BLaER1 treated with 17β-estradiol and CSF1 and Interleukin-3, amounts not matched to agents 10 nM and 100 nM (cell line): ENCODE results near the gene PSMA6.

Experiments
- H3K27ac ChIP-seq, 11 experiments: shearing (Covaris generic); formaldehyde crosslinking; 2 replicates each; pipeline ENCODE4 v1.8.1; 2022
- H3K27me3 ChIP-seq, 11 experiments: shearing (Covaris generic); formaldehyde crosslinking; 2 replicates each; pipeline ENCODE4 v1.8.1; 2022
- H3K36me3 ChIP-seq, 11 experiments: shearing (Covaris generic); formaldehyde crosslinking; 2 replicates each; pipeline ENCODE4 v1.8.1; 2022
- H3K4me1 ChIP-seq, 10 experiments: shearing (Covaris generic); formaldehyde crosslinking; 2 replicates each; pipeline ENCODE4 v1.8.1; 2022
- H3K4me2 ChIP-seq, 11 experiments: shearing (Covaris generic); formaldehyde crosslinking; 2 replicates each; pipeline ENCODE4 v1.8.1; 2022
- H3K4me3 ChIP-seq, 10 experiments: shearing (Covaris generic); formaldehyde crosslinking; 2 replicates each; pipeline ENCODE4 v1.8.1; 2022
- H3K9ac ChIP-seq, 11 experiments: shearing (Covaris generic); formaldehyde crosslinking; 2 replicates each; pipeline ENCODE4 v1.8.1; 2022
- H3K9me3 ChIP-seq, 11 experiments: shearing (Covaris generic); formaldehyde crosslinking; replicated peaks in 1 of 11; 2 replicates each; pipeline ENCODE4 v1.8.1; 2022
- H4K20me1 ChIP-seq, 11 experiments: shearing (Covaris generic); formaldehyde crosslinking; 2 replicates each; pipeline ENCODE4 v1.8.1; 2022
- Cebpa-rat ChIP-seq, 11 experiments: shearing (Covaris generic); IDR thresholded peaks; 2 replicates each; pipeline ENCODE4 v1.8.1; 2022

The PSMA6 gene

GRCh38 chr14:35268946-35269345 is 23.2 kb upstream of the PSMA6 start:
- H3K9me3 ChIP-seq = no peaks in the 10 kb centered on the region
- H3K4me1 ChIP-seq = no peaks in the 10 kb centered on the region
- H3K27me3 ChIP-seq = no peaks in the 10 kb centered on the region
- H3K27ac ChIP-seq = no peak overlapping the region
- H3K4me3 ChIP-seq = no peak overlapping the region
- H4K20me1 ChIP-seq = no peaks in the 10 kb centered on the region
- H3K9ac ChIP-seq = no peak overlapping the region
- H3K4me2 ChIP-seq = no peak overlapping the region
- H3K36me3 ChIP-seq = peaks cover 49 to 86% (median 64%) of the 10 kb centered on the region in 11 experiments
- TF ChIP-seq Cebpa-rat (IDR thresholded peaks at IDR 0.05) = no peak

DNA sequence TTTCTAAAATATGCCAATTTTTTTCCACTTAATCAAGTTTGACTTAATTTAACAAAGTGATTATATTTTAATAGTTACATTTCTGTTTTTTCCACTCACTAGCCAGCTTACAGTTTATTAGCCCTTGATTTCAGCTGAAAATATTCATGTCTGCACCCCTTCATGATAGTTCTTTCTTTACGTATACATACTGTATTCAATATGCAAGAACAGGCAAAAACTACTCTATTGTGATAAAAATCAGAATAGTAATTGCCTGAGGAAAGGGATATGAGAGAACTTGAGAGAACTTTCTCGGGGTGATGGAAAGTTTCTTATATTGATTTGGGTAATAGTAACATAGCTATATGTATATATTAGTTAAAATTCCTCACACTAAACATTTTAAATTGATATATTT is 17.4 kb upstream of the PSMA6 start:
- no peak for TF ChIP-seq Cebpa-rat (IDR thresholded peaks at IDR 0.05)
- H4K20me1 ChIP-seq = no peaks in the 10 kb centered on the region
- H3K4me3 ChIP-seq = no peak overlapping the region
- H3K27me3 ChIP-seq = no peaks in the 10 kb centered on the region
- no peak overlapping the region for H3K27ac ChIP-seq
- H3K4me1 ChIP-seq = peaks cover 0 to 20% (median 7%) of the 10 kb centered on the region in 10 experiments; a peak in 7 of 20 replicates
- no peak overlapping the region for H3K4me2 ChIP-seq
- peaks cover 53 to 99% (median 68%) of the 10 kb centered on the region in 11 experiments for H3K36me3 ChIP-seq
- no peaks in the 10 kb centered on the region for H3K9me3 ChIP-seq
- no peak overlapping the region for H3K9ac ChIP-seq

- no peak for TF ChIP-seq Cebpa-rat (IDR thresholded peaks at IDR 0.05)
- H3K9me3 ChIP-seq = peaks cover 0 to 4% (median 0%) of the 10 kb centered on the region in 11 experiments; a peak in 1 of 22 replicates
- H3K27me3 ChIP-seq = no peaks in the 10 kb centered on the region
- no peak overlapping the region; a peak in 1 of 22 replicates for H3K27ac ChIP-seq
- no peak overlapping the region for H3K4me3 ChIP-seq
- H4K20me1 ChIP-seq = no peaks in the 10 kb centered on the region
- H3K9ac ChIP-seq = no peak overlapping the region
- H3K36me3 ChIP-seq = peaks cover 38 to 97% (median 53%) of the 10 kb centered on the region in 11 experiments
- H3K4me2 ChIP-seq = peak overlapping the region in 3 of 11 experiments; percentile 7 to 22 (median 19); a peak in 2 of 22 replicates
- peaks cover 0 to 25% (median 13%) of the 10 kb centered on the region in 10 experiments; a peak in 9 of 20 replicates for H3K4me1 ChIP-seq
These were observed 15.0 kb upstream of the PSMA6 start for GRCh38 chr14:35277179-35277578.

DNA sequence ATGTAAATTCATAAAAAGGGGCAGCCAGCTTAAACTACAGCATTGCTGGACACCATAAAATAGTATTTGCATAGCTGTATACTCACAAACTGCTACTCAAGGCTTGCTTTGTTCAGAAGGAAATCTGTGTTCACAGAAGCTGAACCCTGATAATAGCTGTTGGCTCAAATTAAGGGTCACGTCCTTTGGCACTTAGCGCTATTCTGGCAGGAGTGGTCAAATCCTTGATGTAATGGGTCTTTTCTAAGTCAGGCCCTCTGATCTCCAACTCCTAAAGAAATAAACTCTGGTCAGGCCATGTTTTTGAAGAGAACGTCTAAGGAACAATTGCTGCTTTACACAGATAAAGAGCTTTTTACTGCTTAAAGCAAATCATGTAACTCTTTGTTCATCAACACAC is 12.8 kb upstream of the PSMA6 start:
- no peak for TF ChIP-seq Cebpa-rat (IDR thresholded peaks at IDR 0.05)
- Histone ChIP-seq H3K4me3 (no peak overlapping the region), H3K4me1 (peaks cover 11 to 42% (median 30%) of the 10 kb centered on the region in 10 experiments)

DNA sequence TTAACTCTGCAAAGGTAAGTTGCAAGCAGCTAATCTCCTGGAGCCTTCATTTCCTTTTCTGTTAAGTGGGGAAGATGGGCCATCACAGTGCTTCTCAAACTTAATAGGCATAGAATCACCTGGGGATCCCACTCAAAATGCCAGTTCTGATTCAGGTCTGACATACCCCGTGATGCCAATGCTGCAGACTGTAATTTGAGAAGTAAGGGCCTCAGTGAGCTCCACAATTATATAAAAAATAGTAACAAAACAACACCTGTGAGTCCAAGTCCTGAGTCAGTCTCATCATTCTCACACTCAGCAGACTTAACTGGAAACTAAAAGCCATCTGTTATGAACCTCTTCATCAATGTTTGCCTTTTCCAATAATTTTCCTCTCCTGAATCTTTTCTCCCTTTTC is 10.8 kb upstream of the PSMA6 start:
- no peak overlapping the region for H3K4me3 ChIP-seq
- H3K4me1 ChIP-seq = peaks cover 29 to 56% (median 44%) of the 10 kb centered on the region in 10 experiments
- H3K27me3 ChIP-seq = no peaks in the 10 kb centered on the region
- H3K4me2 ChIP-seq = peak overlapping the region in 2 of 11 experiments; percentile 5 to 21; a peak in 3 of 22 replicates
- H3K36me3 ChIP-seq = peaks cover 13 to 63% (median 25%) of the 10 kb centered on the region in 11 experiments; a peak in 18 of 22 replicates
- H3K27ac ChIP-seq = no peak overlapping the region
- H4K20me1 ChIP-seq = no peaks in the 10 kb centered on the region
- no peak overlapping the region for H3K9ac ChIP-seq
- no peak for TF ChIP-seq Cebpa-rat (IDR thresholded peaks at IDR 0.05)
- H3K9me3 ChIP-seq = peaks cover 0 to 7% (median 0%) of the 10 kb centered on the region in 11 experiments; a peak in 4 of 22 replicates

More for the DNA sequence above, 12.8 kb upstream of the PSMA6 start:
- no peak overlapping the region for H3K9ac ChIP-seq
- no peaks in the 10 kb centered on the region for H4K20me1 ChIP-seq
- no peaks in the 10 kb centered on the region for H3K27me3 ChIP-seq
- no peak overlapping the region for H3K4me2 ChIP-seq
- peaks cover 29 to 82% (median 43%) of the 10 kb centered on the region in 11 experiments for H3K36me3 ChIP-seq
- H3K27ac ChIP-seq = no peak overlapping the region
- peaks cover 0 to 7% (median 0%) of the 10 kb centered on the region in 11 experiments; a peak in 4 of 22 replicates for H3K9me3 ChIP-seq

GRCh38 chr14:35284506-35284905 is 7.7 kb upstream of the PSMA6 start:
- H3K36me3 ChIP-seq = peaks cover 2 to 31% (median 17%) of the 10 kb centered on the region in 11 experiments; a peak in 14 of 22 replicates
- no peaks in the 10 kb centered on the region for H4K20me1 ChIP-seq
- no peak for TF ChIP-seq Cebpa-rat (IDR thresholded peaks at IDR 0.05)
- H3K9me3 ChIP-seq = peaks cover 0 to 7% (median 0%) of the 10 kb centered on the region in 11 experiments; a peak in 4 of 22 replicates
- H3K9ac ChIP-seq = peak overlapping the region in 9 of 11 experiments; percentile 63 to 98 (median 95); a peak in 18 of 22 replicates
- peak overlapping the region; percentile 83 to 97 (median 92) for H3K4me2 ChIP-seq
- peak overlapping the region; percentile 36 to 99 (median 96) for H3K27ac ChIP-seq
- no peaks in the 10 kb centered on the region for H3K27me3 ChIP-seq
- peak overlapping the region in 4 of 10 experiments; percentile 17 to 38 (median 28); a peak in 3 of 20 replicates for H3K4me3 ChIP-seq
- peaks cover 61 to 80% (median 69%) of the 10 kb centered on the region in 10 experiments for H3K4me1 ChIP-seq

DNA sequence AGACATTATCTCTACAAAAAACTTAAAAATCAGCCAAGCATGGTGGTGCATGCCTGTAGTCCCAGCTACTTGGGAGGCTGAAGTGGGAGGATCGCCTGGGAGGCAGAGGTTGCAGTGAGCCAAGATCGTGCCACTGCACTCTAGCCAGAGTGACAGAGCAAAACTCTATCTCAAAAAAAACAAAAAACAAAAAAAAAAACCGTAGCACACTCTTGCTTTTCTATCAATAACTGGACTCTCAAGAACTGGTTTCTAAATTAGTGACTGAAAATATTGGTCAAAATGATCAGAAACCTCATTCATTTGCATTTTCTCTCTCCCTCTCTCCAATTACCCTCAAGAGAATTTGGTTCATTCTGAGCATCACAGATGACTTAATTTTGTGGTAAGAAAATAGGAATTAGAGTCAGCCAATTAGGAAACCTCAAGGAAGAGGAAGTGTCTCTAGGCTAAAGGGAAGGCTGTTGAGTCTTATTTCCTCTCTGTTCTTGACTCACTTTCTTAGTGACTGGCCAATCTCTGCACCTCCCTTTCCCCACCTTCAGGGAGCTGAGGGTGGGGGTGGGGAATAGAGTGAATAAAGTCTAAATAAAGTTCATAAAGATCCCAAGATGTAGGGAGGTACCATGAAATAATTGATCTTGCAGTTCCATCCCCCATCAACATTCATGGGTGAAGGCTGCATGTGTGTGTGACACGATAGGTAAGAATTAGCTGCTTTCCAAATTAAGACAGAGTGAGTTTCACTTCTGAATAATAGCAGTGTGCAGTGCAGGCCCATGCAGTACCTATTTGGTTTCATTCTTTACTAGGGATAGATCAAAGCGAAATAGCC is 6.8 kb upstream of the PSMA6 start:
- Histone ChIP-seq H3K9ac (peak overlapping the region; percentile 40 to 98 (median 92); a peak in 21 of 22 replicates), H3K36me3 (peaks cover 0 to 25% (median 14%) of the 10 kb centered on the region in 11 experiments; a peak in 12 of 22 replicates), H3K27me3 (no peaks in the 10 kb centered on the region), H3K4me1 (peaks cover 70 to 89% (median 78%) of the 10 kb centered on the region in 10 experiments), H3K4me2 (peak overlapping the region; percentile 83 to 97 (median 92)), H3K9me3 (peaks cover 0 to 7% (median 0%) of the 10 kb centered on the region in 11 experiments; a peak in 4 of 22 replicates), H3K4me3 (peak overlapping the region in 9 of 10 experiments; percentile 18 to 65 (median 56); a peak in 18 of 20 replicates), H4K20me1 (no peaks in the 10 kb centered on the region), H3K27ac (peak overlapping the region; percentile 39 to 99 (median 96))
- peak in 7 of 11 experiments; percentile 13 to 92 (median 57); a peak in 9 of 22 replicates for TF ChIP-seq Cebpa-rat (IDR thresholded peaks at IDR 0.05)

GRCh38 chr14:35286003-35286600 is 6.1 kb upstream of the PSMA6 start:
- Histone ChIP-seq H3K4me1 (peaks cover 76 to 94% (median 84%) of the 10 kb centered on the region in 10 experiments), H3K27ac (peak overlapping the region; percentile 39 to 99 (median 96); a peak in 21 of 22 replicates)
- TF ChIP-seq Cebpa-rat (IDR thresholded peaks at IDR 0.05) = no peak

More at GRCh38 chr14:35286003-35286600, 6.1 kb upstream of the PSMA6 start:
- Histone ChIP-seq H3K9ac (peak overlapping the region; percentile 31 to 98 (median 92); a peak in 21 of 22 replicates), H3K4me2 (peak overlapping the region; percentile 83 to 97 (median 92)), H4K20me1 (no peaks in the 10 kb centered on the region), H3K9me3 (peaks cover 0 to 7% (median 0%) of the 10 kb centered on the region in 11 experiments; a peak in 4 of 22 replicates), H3K4me3 (peak overlapping the region in 9 of 10 experiments; percentile 18 to 65 (median 56); a peak in 18 of 20 replicates), H3K36me3 (peaks cover 0 to 18% (median 9%) of the 10 kb centered on the region in 11 experiments; a peak in 12 of 22 replicates), H3K27me3 (no peaks in the 10 kb centered on the region)
